ENCODE measurements around the gene ETV7. TPM values are rescaled to one million over a fixed set of nuclear protein-coding genes. Genes with fewer than 3 reads are reported as not detected.
A peak's percentile ranks its signal among the peaks of the same experiment; 100 is the strongest.
"Not testable (repeated sequence)": the region's sequence is repeated elsewhere in the genome, so short reads cannot be mapped to it uniquely, and the experiment has no call there.

Gene ETV7
- total RNA-seq, 1 donor from 2014 or later = 5.2 TPM

GRCh38 chr6:36340618-36341454 lies 46.6 kb downstream of the ETV7 start:
- Histone ChIP-seq H3K36me3 (no peaks in the 10 kb centered on the region), H3K4me1 (peaks cover 16% of the 10 kb centered on the region), H3K27ac (no peak overlapping the region), H3K27me3 (ENCODE audit: low read depth) (peaks cover 3% of the 10 kb centered on the region), H3K9me3 (no peaks in the 10 kb centered on the region), H3K4me3 (peak overlapping the region; percentile 39)
- peak; percentile 92 for ATAC-seq
- intact Hi-C loops (cut with DNase I) = no loop called here
- peak; percentile 98 for TF ChIP-seq CTCF (IDR thresholded peaks at IDR 0.05)
- DNase-seq = peak; percentile 86

GRCh38 chr6:36340306-36340617 lies 47.2 kb downstream of the ETV7 start:
- peaks cover 3% of the 10 kb centered on the region for H3K27me3 ChIP-seq (ENCODE audit: low read depth)
- H3K36me3 ChIP-seq = no peaks in the 10 kb centered on the region
- no peak overlapping the region for H3K4me3 ChIP-seq
- H3K27ac ChIP-seq = no peak overlapping the region
- ATAC-seq (no peak), DNase-seq (no peak)
- H3K4me1 ChIP-seq = peaks cover 16% of the 10 kb centered on the region
- no peak for TF ChIP-seq CTCF (IDR thresholded peaks at IDR 0.05)
- H3K9me3 ChIP-seq = no peaks in the 10 kb centered on the region
- intact Hi-C loops (cut with DNase I) = no loop called here

GRCh38 chr6:36339146-36339545 lies 48.3 kb downstream of the ETV7 start:
- Histone ChIP-seq H3K4me1 (peaks cover 16% of the 10 kb centered on the region), H3K27ac (no peak overlapping the region), H3K9me3 (no peaks in the 10 kb centered on the region), H3K36me3 (no peaks in the 10 kb centered on the region), H3K27me3 (ENCODE audit: low read depth) (peaks cover 8% of the 10 kb centered on the region), H3K4me3 (no peak overlapping the region)
- intact Hi-C loops (cut with DNase I) = no loop called here
- ATAC-seq (no peak), DNase-seq (no peak)
- no peak for TF ChIP-seq CTCF (IDR thresholded peaks at IDR 0.05)

GRCh38 chr6:36338223-36338622 lies 49.2 kb downstream of the ETV7 start:
- Histone ChIP-seq H3K4me1 (peaks cover 16% of the 10 kb centered on the region), H3K27me3 (ENCODE audit: low read depth) (peaks cover 16% of the 10 kb centered on the region)
- intact Hi-C loops (cut with DNase I); H3K9me3 ChIP-seq; ATAC-seq; H3K4me3 ChIP-seq; H3K36me3 ChIP-seq; DNase-seq; H3K27ac ChIP-seq: not testable (repeated sequence)

GRCh38 chr6:36337814-36338213 lies 49.7 kb downstream of the ETV7 start:
- no peak for TF ChIP-seq CTCF (IDR thresholded peaks at IDR 0.05)
- no peak for ATAC-seq
- intact Hi-C loops (cut with DNase I) = no loop called here

GRCh38 chr6:36336779-36337241 lies 50.7 kb downstream of the ETV7 start, which contains the start of gene BNIP5:
BNIP5 (minus strand) TSS chr6:36336888; CDS start chr6:36330690, 6,198 bp downstream.
- H3K27me3 ChIP-seq (ENCODE audit: low read depth) = peaks cover 16% of the 10 kb centered on the region
- no peaks in the 10 kb centered on the region for H3K9me3 ChIP-seq
- ATAC-seq (no peak), DNase-seq (no peak)
- no peaks in the 10 kb centered on the region for H3K36me3 ChIP-seq
- H3K27ac ChIP-seq = no peak within 1 kb of the TSS
- H3K4me1 ChIP-seq = peaks cover 16% of the 10 kb centered on the region
- H3K4me3 ChIP-seq = no peak within 1 kb of the TSS
- intact Hi-C loops (cut with DNase I) = no loop called here
- TF ChIP-seq CTCF (IDR thresholded peaks at IDR 0.05) = no peak

More at GRCh38 chr6:36337814-36338213, 49.7 kb downstream of the ETV7 start:
- Histone ChIP-seq H3K4me3 (no peak overlapping the region), H3K36me3 (no peaks in the 10 kb centered on the region), H3K4me1 (peaks cover 16% of the 10 kb centered on the region), H3K27me3 (ENCODE audit: low read depth) (peaks cover 16% of the 10 kb centered on the region), H3K9me3 (no peaks in the 10 kb centered on the region), H3K27ac (no peak overlapping the region)
- DNase-seq = no peak
